Fibroblast of skin of right quadriceps (primary cell): ENCODE measurements around the gene RANBP17.

Source experiments
- DNase-seq: peaks from one replicate; pipeline ENCODE4 v3.0.0-alpha.2; 2013

RANBP17 gene

DNA sequence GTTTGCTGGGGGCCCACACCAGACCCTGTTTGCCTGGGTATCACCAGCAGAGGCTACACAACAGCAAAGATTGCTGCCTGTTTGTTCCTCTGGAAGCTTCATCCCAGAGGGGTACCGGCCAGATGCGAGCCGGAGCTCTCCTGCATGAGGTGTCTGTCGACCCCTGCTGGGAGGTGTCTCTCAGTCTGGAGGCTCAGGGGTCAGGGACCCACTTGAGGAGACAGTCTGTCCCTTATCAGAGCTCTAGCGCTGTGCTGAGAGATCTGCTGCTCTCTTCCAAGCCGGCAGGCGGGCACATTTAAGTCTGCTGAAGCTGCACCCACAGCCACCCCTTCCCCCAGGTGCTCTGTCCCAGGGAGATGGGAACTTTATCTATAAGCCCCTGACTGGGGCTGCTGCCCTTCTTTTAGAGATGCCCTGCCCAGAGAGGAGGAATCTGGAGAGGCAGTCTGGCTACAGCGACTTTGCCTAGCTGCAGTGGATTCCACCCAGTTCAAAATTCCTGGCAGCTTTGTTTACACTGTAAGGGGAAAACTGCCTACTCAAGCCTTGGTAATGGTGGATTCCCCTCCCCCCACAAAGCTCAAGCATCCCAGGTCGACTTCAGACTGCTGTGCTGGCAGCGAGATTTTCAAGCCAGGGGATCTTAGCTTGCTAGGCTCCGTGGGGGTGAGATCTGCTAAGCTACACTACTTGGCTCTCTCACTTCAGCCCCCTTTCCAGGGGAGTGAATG, 241.2 kb downstream of the RANBP17 start:
- no peak for DNase-seq

DNA sequence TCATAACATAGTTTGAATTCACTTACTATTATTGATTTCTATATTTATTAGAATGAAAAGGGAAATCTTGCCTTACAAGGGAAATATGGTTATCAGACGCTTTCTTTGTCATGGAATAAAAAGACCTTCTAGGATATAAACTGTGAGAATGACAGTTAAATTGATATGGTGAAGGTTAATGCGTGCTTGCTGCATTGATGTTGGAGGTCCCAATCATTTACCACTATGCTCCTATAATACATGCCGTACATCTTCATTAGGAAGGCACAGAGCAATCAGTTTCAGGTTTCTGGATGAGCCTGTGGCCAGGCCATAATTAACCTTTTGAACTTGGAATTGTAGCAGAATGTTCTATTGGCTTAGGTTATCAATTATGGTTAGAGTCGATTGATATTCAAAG, 245.9 kb downstream of the RANBP17 start:
- no peak for DNase-seq

DNA sequence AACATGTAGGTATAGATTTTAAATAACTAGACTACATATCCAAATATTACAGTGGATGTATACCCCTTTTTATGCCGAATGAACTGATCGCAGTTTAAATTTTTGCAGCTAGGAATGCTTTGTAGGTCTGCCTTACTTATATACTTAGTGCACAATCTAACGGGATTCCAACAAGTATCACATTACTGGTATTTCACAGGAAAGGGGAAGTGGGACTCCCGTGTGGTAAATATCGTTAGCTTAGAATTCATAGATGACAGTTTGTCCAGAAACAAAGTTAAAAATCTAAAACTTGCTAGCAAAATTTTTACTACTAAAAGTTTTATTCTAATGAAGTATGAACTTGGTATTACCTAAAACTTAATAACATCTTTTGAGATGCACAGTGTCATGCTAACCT, 253.7 kb downstream of the RANBP17 start:
- no peak for DNase-seq

DNA sequence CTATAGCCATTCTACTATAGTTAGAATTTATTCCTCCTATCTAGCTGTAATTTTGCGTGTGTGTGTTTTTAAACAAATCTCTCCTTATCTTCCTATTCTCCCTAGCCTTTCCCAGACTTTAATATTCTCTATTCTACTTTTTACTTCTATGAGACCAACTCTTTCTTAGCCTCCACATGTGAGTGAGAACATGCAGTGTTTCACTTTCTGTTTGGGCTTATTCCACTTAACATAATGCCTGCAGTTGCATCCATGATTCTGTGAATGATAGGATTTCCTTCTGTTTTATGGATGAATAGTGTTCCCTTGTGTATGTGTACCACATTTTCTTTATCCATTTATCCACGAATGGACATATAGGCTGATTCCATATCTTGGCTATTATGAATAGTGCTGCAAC, 254.9 kb downstream of the RANBP17 start:
- no peak for DNase-seq

DNA sequence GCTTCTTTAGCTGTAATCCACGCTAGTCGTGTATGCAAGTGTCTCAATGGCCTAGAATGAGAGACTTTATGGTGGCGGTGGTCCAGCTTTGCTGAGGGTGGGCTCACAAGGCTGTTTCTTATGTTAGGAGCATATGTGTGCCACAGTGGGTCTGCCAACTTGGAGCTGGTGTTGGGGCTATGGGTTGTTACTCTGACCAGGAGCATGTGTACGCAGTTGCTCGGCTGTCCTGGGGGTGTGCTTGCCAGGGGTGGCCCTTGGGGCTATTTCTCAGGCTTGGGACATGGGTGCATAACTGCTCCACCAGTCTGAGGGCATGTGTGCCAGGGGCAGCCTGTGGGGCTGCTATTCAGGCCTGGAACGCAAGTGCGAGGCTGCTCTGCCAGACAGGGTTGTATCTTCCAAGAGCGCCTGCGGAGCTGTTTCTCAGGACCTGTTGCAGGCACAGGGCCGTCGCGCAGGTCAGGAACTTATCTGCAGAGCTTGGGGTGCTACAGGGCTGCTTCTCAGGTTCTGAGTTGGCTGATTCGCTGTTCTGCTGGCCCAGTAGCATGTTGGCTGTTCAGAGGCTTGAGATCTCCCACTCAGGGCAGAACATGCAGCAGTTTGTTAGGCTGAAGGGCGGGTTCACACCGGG, 259.3 kb downstream of the RANBP17 start:
- DNase-seq = no peak

DNA sequence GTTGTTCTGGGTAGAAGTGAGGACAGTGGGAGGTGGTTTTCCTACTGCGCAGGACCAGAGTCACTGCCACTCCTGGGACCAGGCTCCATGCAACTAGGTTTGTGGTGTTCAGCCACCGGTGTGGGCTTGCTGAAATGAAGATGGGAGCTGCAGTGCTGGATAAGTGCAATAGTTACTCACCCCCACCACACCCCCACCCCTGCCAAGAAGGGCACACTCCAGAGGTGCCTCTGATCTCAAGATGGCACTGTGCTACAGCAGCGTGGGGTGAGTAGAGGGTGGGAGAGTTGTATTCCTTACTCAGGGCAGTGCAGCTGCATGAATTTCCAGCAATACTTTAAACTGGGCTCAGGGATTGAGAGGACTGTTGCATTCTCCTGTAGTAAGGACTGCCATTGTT, 259.8 kb downstream of the RANBP17 start:
- DNase-seq = no peak

DNA sequence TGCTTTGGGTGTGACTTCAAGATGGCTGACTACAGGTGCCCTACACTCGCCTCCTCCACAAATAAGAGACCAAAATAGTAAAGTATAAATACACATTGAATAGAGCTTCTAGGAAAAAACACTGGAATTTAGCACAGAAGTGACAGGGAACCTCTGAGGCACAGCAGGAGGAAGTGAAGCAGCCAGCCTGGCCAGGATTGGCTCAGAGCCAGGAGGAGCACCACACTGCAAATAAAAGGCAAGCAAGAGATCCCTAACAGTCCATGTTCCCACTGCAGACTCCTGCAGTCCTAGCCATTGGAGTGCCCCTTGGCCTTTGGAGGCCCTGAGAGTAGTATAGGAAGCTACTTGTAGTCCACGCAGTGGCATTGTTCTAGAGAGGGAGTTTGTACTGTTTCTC, 260.6 kb downstream of the RANBP17 start:
- DNase-seq = no peak

DNA sequence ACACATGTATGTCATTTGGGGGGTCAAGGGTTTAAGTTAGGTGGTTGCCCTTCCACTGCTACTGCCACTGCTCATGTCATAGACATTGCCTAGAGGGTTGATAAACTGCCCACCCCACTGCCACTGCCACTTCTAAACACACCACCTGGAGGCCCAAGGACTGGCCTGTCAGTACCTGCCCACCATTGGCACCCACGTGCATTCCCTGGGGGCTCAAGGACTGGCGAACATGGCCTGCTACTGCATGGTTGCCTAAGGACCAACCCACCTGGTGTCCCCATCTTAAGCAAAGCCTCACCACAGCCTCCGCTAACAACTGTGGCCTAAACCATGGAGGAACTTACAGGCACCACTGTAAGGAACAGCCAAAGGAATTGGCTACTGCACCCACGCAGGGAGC, 261.6 kb downstream of the RANBP17 start:
- DNase-seq = no peak

DNA sequence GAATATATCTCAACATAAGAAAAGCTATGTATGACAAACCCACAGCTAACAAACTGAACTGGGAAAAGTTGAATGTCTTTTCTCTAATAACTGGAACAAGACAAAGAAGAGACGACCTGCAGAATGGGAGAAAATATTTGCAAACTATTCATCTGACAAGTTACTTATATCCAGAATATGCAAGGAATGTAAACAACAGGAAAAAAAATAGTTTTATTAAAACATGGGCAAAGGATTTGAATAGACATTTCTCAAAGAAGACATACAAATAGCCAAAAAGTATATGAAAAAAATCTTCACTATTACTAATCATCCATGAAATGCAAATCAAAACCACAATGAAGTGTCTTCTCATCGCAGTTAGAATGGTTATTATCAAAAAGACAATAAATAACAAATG, 265.5 kb downstream of the RANBP17 start:
- peak; percentile 19 for DNase-seq

DNA sequence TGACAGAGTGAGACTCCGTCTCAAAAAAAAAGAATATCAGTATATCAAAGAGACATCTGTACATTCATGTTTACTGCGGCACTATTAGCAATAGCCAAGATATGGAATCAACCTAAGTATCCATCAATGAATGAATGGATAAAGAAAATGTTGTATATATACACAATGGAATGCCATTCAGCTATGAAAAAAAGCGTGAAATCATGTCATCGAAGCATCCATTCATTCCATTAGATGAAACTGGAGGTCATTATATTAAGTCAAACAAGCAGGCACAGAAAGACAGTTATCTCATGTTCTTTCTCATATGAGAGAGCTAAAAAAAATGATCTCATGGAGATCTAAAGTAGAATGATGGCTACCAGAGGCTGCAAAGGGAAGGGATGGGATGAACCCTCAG, 266.3 kb downstream of the RANBP17 start:
- no peak for DNase-seq

DNA sequence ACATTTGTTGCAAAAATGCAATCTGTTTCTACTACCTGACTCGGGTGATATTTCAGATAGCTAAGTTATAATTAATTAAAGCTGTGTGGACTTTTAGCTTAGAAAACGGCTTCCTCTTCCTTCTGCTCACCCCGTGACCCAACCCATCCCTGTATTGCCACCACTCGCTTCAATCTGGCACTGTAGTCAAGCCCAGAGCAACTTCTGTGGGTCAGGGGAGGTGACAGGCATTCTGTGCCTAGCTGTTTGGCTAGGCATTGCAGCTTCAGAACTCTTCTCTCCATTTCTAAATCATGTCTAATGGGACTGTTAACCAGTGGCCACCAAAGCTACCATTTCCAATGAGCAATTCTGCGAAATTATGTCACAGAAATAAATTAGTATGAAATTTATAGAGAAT, 267.5 kb downstream of the RANBP17 start:
- no peak for DNase-seq

DNA sequence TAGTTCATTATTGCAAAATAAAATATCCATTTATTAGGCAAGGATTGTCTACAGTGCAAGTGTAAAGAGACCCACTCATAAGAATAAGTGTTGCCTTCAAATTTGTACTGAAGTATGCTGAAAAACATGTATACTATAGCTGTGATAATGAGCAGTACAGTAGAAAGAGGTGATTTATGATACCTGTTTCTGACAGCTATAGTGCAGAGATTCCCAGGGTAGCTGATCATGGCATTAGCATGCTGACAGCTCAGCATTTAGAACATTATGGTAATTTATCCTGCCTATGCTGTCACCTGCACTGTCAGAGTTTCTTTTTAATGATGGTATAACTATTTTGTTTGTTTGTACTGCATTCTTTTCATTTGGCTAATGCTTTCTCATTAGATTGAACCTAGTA, 269.7 kb downstream of the RANBP17 start:
- DNase-seq = no peak

DNA sequence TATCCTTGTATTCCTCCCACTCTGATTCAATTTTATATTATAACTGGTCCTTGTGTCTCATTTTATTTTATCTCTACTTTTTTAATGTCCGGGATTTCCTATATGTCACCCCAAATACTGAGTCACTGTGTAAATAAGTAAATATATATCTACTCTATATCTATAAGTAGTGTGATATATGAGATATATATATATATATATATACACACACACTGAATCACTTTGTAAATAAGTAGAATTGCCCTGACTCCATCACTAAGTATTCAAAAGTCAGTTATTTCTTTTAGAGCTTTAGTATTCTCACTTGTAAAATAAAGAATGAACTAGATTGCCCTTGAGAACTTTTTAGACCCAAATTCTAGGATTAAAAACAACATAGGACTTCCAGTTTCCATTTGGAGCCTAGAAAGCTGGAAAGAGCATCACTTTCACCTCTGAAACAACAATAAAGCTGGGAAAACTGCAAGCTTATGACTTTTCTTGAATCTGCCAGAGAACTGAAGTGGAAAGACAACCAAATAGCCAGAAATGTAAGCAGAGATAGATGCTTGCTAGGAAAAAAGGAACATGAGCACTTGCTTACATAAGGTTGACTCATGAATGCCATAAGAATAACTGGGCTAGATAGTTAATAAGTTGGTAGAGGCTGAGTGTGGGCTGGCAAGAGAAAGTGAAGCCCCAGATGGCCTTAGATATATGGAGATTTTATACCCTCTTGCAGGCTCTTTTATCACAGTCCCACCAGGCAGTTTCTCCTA, 276.1 kb downstream of the RANBP17 start:
- peak; percentile 36 for DNase-seq

DNA sequence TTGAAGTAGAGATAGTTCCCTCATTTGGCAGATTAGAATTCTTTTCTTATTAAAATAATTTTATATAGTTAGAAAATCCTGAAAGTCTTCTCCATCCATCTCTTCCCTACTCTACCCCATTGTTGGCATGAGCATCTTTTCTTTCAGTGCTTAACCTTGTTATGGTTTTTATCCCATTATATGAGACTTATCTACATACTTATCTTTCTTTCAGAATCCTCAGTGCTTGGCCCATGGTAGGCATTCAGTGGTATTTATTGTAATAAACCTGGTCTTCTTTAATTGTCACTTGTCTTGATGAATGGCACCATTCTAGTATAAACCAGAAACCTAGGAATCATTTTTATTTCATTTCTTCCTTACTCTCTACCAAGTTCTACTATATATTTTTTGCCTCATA, 277.4 kb downstream of the RANBP17 start:
- DNase-seq = no peak

DNA sequence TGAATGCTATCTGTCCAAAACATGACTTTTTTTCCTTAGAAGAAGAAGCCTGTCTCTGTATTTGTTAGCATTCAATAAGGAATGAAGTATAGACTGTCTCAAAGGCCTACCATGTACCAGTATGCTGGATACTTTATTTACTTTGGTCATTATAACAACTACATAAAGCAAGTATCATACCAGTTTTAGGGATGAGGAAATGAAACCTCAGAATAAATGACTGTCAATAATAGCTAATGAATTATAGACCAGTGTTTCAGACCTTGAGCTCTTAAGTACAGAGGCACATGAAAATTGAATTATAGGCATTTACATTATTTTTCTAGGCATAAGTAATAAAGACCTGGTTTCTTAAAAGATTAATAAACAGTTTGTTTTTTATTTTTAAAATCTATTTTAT, 280.8 kb downstream of the RANBP17 start:
- no peak for DNase-seq

DNA sequence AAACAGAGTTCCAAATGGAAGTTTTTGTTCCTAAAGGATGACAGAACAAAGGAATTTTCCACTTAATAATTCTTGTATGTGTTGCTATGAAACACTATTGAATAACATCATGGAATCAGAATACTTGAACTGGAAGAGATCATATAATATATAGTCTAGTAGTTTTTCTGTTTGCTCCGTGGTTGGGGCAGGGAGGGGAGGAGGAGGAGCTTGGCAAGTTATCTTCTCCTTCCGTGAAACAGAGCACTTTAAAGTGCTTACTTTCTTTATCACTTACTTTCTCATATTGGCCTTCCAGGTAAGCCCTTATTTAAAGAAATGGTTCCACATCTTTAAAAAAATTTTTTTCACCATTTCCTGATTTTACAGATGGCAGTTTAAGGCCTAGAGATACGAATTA, 281.4 kb downstream of the RANBP17 start:
- no peak for DNase-seq

DNA sequence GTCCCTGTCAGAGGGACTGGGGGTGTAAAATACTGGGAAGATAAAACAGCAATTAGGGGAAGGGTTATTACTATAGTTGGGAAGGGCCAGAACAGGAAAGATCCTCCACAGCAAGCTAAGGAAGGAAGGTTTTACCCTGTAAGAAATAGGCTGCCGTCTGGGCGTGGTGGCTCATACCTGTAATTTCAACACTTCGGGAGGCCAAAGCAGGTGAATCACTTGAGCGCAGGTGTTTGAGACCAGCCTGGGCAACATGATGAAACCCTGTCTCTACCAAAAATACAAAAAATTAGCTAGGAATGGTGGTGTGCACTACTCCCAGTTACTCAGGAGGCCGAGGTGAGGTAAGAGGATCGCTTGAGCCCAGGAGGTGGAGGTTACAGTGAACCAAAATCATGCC, 282.1 kb downstream of the RANBP17 start:
- DNase-seq = no peak

DNA sequence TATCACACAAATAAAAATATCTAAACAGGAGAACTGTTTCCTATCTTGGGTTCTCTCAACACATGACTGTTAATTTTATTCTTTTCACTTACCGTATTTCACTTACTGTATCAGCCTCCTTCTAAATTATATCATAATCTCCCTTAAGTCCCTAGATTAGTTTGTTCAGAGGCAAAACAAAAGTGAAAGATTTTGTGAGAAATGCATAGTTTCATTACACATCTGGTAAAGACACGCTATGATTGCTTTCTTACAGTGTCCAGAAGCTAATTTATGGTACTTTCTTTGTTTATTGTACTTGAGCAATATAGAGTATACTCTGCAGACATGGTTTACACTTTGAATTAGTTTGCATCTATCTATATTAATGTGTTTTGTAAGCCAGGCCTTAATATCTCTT, 287.5 kb downstream of the RANBP17 start:
- DNase-seq = no peak

DNA sequence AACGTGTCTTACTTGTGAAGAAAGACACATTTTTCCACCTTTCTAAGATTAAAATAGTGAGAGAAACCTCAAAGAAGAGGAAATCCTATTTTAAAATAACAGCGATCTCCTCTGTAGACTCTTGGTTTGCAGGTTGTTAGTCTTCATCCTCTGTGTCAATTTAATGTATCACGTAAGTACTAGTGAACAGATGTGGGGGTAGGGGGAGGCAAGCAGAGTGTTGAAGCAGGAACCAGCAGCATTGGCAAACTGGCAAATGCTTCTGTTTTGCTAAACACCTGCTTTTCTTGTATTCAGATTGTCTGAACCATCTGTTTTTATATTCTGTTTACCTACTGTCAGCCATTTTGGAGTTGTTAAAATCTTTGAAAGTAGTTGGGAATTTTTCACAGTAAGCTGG, 288.0 kb downstream of the RANBP17 start:
- no peak for DNase-seq

DNA sequence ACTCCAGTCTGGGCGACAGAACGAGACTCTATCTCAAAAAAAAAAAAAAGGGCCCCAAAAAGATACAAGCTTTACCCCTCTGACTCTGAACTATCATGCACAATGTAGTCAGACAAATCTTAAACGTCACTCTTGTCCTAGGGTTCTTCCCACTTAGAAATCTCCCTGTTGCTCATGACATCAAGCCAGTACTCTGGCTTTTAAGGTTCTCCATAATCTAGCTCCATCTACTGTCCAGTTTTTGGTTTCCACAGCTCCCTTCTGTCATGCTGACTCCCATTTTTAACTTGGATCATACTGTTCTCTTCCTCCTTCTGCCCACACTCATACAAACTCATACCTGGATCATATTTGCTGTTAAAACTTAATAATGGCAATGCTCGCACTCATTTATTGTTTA, 290.6 kb downstream of the RANBP17 start:
- DNase-seq = peak; percentile 23

DNA sequence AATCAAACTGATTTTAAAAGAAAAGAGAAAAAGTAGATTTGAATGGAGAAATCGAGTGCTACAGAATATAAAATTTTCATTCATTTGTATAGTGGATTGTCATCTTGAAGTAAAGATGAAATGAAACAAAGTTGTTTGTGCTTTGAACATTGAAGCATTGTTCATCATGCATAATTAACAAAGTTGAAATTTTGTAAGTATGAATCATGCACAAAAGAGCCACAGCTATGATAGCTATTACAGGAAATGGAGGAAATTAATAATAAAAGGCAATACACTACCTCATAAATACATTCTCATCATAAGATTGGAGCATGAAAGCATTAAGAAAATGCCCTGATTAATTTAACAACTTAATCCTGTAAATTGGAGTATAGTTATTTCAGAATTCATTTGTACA, 293.8 kb downstream of the RANBP17 start:
- DNase-seq = peak; percentile 70

DNA sequence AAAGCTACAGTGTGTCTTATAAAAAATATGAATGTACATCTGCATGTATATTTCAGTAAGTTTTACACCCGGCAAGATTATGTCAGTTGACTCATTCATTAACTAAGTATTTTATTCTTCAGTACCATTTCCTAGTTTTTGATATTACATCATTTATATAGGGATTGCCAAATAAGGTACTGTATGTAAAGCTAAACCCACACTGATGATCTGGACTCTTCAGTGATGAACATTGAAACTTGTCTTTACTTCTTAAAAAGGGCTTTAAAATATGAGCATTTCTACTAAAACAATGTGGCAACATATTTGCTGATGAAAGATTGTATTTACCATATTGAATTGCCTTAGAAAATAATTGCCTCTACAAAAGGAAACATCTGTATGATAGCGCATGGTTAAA, 295.5 kb downstream of the RANBP17 start:
- peak; percentile 65 for DNase-seq

DNA sequence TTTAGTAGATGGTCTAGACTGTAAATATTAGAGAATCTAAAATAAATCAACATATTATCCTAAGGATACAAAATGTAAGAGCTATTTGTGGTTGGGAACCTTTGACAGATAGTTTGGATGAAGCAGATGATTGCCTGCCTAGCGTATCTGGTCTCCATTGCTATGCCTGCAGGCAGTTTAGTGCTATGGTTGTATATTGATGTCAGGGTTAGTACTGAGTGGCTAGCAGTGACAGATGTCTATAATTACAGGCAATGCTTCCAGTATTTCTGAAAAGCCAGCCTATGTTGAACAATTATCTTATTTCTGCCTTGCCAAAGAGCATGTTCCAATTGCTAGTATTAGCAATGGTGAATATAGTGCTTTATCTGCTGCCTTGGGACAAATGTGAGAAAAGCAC, 296.0 kb downstream of the RANBP17 start:
- DNase-seq = no peak

DNA sequence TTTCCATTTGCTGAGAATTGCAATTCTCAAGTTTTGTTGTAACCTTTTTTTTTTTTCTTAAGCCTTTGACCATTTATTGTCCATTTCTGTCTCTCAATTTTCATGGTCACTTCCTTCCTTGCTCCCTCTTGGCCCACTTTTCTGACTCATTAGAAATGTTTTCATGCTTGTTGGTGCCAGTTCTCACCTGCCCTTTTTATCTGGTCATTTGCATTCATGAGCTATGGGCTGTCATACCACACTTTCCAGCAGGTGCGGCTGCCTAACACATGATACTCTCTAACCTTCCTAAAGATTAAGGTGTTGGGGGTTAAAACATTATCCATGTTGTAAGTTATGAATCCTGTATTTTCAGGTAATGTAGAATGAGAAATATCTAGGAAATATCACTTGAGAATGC, 296.8 kb downstream of the RANBP17 start:
- no peak for DNase-seq
